GM12878 (cell line): ENCODE data around the gene SUN5. TPM values are rescaled to one million over a fixed set of nuclear protein-coding genes. Genes with fewer than 3 reads are reported as not detected.

ENCODE experiments used
- ATAC-seq: fragments of 200-7000 bp; cut with Tn5 transposase; 3 replicates; pipeline ENCODE4 v1.9.1; 2020; ENCODE audit warnings: mild to moderate bottlenecking, moderate library complexity
- BruUV-seq: library from RNA; stranded (reverse); fragments of 400-500 nt; replicated peaks from 2 replicates; lab custom pipeline; 2021; lab: Mats Ljungman, UMichigan
- CTCF ChIA-PET: fragments of 300-600 bp; sonication (Branson Sonifier 250); formaldehyde crosslinking; extraction: SDS; loops from one replicate; lab custom pipeline; 2021; ENCODE audit warnings: inconsistent platforms; lab: Yijun Ruan, JAX
- POLR2A ChIA-PET: fragments of 350-600 bp; formaldehyde crosslinking; extraction: SDS; loops from one replicate; lab custom pipeline; 2021; ENCODE audit warnings: inconsistent platforms; lab: Charles Lee
- RAD21 ChIA-PET: fragments of 300-600 bp; sonication (Branson Sonifier 250); formaldehyde crosslinking; loops from one replicate; lab custom pipeline; 2023; ENCODE audit warnings: antibody characterized with exemption; ENCODE audit not compliant: unreplicated experiment; lab: Charles Lee
- SMC1A ChIA-PET: fragments of 300-600 bp; sonication (Branson Sonifier 250); formaldehyde crosslinking; loops from one replicate; lab custom pipeline; 2023; ENCODE audit not compliant: unreplicated experiment, uncharacterized antibody; lab: Charles Lee
- DNase-seq: peaks from one replicate; pipeline ENCODE4 v3.0.0-alpha.2; 2011; ENCODE audit warnings: low read depth, low spot score
- FAIRE-seq: peaks from 3 replicates; lab custom pipeline; 2011; peaks lifted over from hg19 to GRCh38; lab: Jason Lieb, UNC
- H2AFZ ChIP-seq: 2 replicates; pipeline ENCODE4 v1.6.0; 2011; ENCODE audit warnings: low read depth, low read length, control low read depth; ENCODE audit not compliant: control insufficient read depth
- H3K27ac ChIP-seq: 2 replicates; pipeline ENCODE4 v1.5.1; 2011; ENCODE audit warnings: control low read depth; ENCODE audit not compliant: control insufficient read depth, insufficient read depth
- H3K27me3 ChIP-seq, 2 experiments: replicated peaks in 1 of 2; 2 replicates each; pipeline versions ENCODE4 v1.6.0 to v1.6.1; 2011; ENCODE audit warnings: low read length in 1 of 2; ENCODE audit not compliant: control insufficient read depth in 2 of 2, insufficient read depth in 2 of 2
- H3K36me3 ChIP-seq, 2 experiments: 2 replicates each; pipeline ENCODE4 v1.5.1; 2011; ENCODE audit warnings: low read length in 1 of 2; ENCODE audit not compliant: control insufficient read depth in 2 of 2, insufficient read depth in 2 of 2
- H3K4me1 ChIP-seq: 2 replicates; pipeline ENCODE4 v1.6.1; 2011; ENCODE audit warnings: mild to moderate bottlenecking, low read length, moderate library complexity, mixed read lengths; ENCODE audit not compliant: control insufficient read depth, insufficient read depth
- H3K4me2 ChIP-seq: 2 replicates; pipeline ENCODE4 v1.6.0; 2011; ENCODE audit warnings: control low read depth; ENCODE audit not compliant: control insufficient read depth, insufficient read depth
- H3K4me3 ChIP-seq: fragments of 200-600 bp; sonication (generic); 2 replicates; pipeline ENCODE4 v1.5.1; 2016
- H3K79me2 ChIP-seq: 2 replicates; pipeline ENCODE4 v1.6.0; 2011; ENCODE audit warnings: low read length; ENCODE audit not compliant: control insufficient read depth, insufficient read depth
- H3K9ac ChIP-seq: 2 replicates; pipeline ENCODE4 v1.8.0; 2011; ENCODE audit warnings: low read length, control low read depth, mixed read lengths; ENCODE audit not compliant: control insufficient read depth, insufficient read depth
- H3K9me3 ChIP-seq: replicated peaks from 3 replicates; pipeline ENCODE4 v1.5.1; 2011; ENCODE audit warnings: mild to moderate bottlenecking, low read length; ENCODE audit not compliant: control insufficient read depth, insufficient read depth
- H4K20me1 ChIP-seq: 2 replicates; pipeline ENCODE4 v1.6.0; 2011; ENCODE audit not compliant: control insufficient read depth, insufficient read depth
- BCL3 ChIP-seq: IDR thresholded peaks from 2 replicates; pipeline ENCODE4 v1.6.1; 2011; ENCODE audit warnings: borderline replicate concordance, low read depth, mild to moderate bottlenecking, moderate library complexity, low read length; ENCODE audit not compliant: insufficient read depth, poor library complexity, severe bottlenecking
- CBX3 ChIP-seq: fragments of 200-600 bp; sonication (generic); IDR thresholded peaks from 2 replicates; pipeline ENCODE4 v1.6.1; 2016; ENCODE audit warnings: low read depth, borderline replicate concordance
- CHD1 ChIP-seq: IDR thresholded peaks from 2 replicates; pipeline ENCODE4 v1.6.1; 2012; ENCODE audit warnings: low read depth, low read length, improper control_type of control experiment
- CHD4 ChIP-seq: fragments of 200-600 bp; sonication (generic); IDR thresholded peaks from 2 replicates; pipeline ENCODE4 v1.6.1; 2016; ENCODE audit warnings: mild to moderate bottlenecking
- FOXM1 ChIP-seq: IDR thresholded peaks from 2 replicates; pipeline ENCODE4 v1.6.1; 2012; ENCODE audit warnings: low read depth, mild to moderate bottlenecking, inconsistent platforms, low read length, moderate library complexity
- MEF2B ChIP-seq: fragments of 450-650 bp; IDR thresholded peaks from 2 replicates; pipeline ENCODE4 v1.6.1; 2018; ENCODE audit warnings: mild to moderate bottlenecking, moderate library complexity; ENCODE audit not compliant: partially characterized antibody, poor library complexity, severe bottlenecking
- NFYB ChIP-seq: IDR thresholded peaks from 2 replicates; pipeline ENCODE4 v1.6.1; 2011; ENCODE audit warnings: low read depth, mild to moderate bottlenecking, low read length, improper control_type of control experiment, moderate library complexity; ENCODE audit not compliant: insufficient read depth
- NR2F1 ChIP-seq: fragments of 450-650 bp; conservative IDR thresholded peaks from 2 replicates; pipeline ENCODE4 v1.6.1; 2017; ENCODE audit warnings: mild to moderate bottlenecking
- SP1 ChIP-seq: IDR thresholded peaks from one replicate; pipeline ENCODE4 v1.6.1; 2011; ENCODE audit warnings: low read depth, low read length
- TCF12 ChIP-seq: IDR thresholded peaks from 2 replicates; pipeline ENCODE4 v1.6.1; 2011; ENCODE audit warnings: low read depth, mild to moderate bottlenecking, low read length
- WGBS: methylation state at CpG from one replicate; pipeline ENCODE4 v1.1.6; 2016; ENCODE audit warnings: low lambda C conversion rate; ENCODE audit not compliant: insufficient replicate concordance, insufficient coverage; ENCODE audit errors: missing lambda C conversion rate; 5-methylcytosine and 5-hydroxymethylcytosine counted together
- in situ Hi-C: fragments of 300-500 bp; cut with MboI; formaldehyde crosslinking; loops from 9 replicates; pipeline ENCODE4 v1.14.3; 2018; ENCODE audit warnings: mixed read lengths
- intact Hi-C: fragments of 100-400 bp; cut with micrococcal nuclease; formaldehyde crosslinking; loops from one replicate; pipeline ENCODE4 v1.14.2; 2022; ENCODE audit not compliant: unreplicated experiment
- polyA plus RNA-seq, 11 experiments: library from polyadenylated mRNA; depleted of rRNA in 4 of 11; unstranded in 6 of 11; stranded (reverse) in 5 of 11; fragments of >200 nt; fragmentation: Nextera tagmentation in 4 of 11; fragmentation: Illumina TruSeq in 1 of 11; extraction: Ambion mirVana in 4 of 11; extraction: Trizol in 1 of 11; gene quantifications; 1 replicate in 1 of 11; 2 replicates in 10 of 11; pipeline versions ENCODE4 v1.2.1 to v1.2.3, GENCODE V29; 2011 to 2016; ENCODE audit warnings: inconsistent platforms in 2 of 11, missing spikeins in 2 of 11, low read depth in 1 of 11
- total RNA-seq, 4 experiments: library from RNA; depleted of rRNA in 3 of 4; stranded (reverse); fragments of >200 nt in 3 of 4; fragmentation: Illumina TruSeq in 1 of 4; extraction: Trizol in 1 of 4; gene quantifications; 2 replicates each; pipeline versions ENCODE4 v1.2.1 to v1.2.3, GENCODE V29; 2013 to 2021
- TF ChIP-seq, protein P1 (sequence below): fragments of 450-650 bp; IDR thresholded peaks from 2 replicates; pipeline ENCODE4 v1.6.1; 2017; ENCODE audit warnings: mild to moderate bottlenecking, low read depth, inconsistent platforms; ENCODE audit not compliant: poor library complexity, severe bottlenecking

Gene SUN5
- total and polyA plus RNA-seq, 10 of the 15 experiments (the other 5 are each of a cell fraction or from before 2014, with no cell fraction given), result not detected

GRCh38 chr20:32980990-32981389 lies 23.2 kb downstream of the SUN5 start (continued):
- TF ChIP-seq MEF2B (no peak), TCF12 (no peak), CHD1 (no peak), CBX3 (no peak), BCL3 (no peak), SP1 (no peak), FOXM1 (no peak)
- TF ChIP-seq, all 136 proteins: peak for 0

- BruUV-seq, result no TSS peak
- ChIA-PET RAD21 (no interaction called here), CTCF (no interaction called here), SMC1A (no interaction called here), POLR2A (no interaction called here)
- H3K9me3 ChIP-seq, result peaks cover 4% of the 10 kb centered on the region; the same call in 2 of the 3 replicates
- H3K4me1 ChIP-seq, result no peaks in the 10 kb centered on the region
- no peaks in the 10 kb centered on the region; a peak in 1 of 4 replicates for H3K27me3 ChIP-seq
- H3K36me3 ChIP-seq, result no peaks in the 10 kb centered on the region
- H3K4me3 ChIP-seq, result no peak overlapping the region
- TF ChIP-seq NFYB (no peak), MEF2B (no peak), NR2F1 (no peak), CHD4 (no peak)
- TF ChIP-seq, protein P1, sequence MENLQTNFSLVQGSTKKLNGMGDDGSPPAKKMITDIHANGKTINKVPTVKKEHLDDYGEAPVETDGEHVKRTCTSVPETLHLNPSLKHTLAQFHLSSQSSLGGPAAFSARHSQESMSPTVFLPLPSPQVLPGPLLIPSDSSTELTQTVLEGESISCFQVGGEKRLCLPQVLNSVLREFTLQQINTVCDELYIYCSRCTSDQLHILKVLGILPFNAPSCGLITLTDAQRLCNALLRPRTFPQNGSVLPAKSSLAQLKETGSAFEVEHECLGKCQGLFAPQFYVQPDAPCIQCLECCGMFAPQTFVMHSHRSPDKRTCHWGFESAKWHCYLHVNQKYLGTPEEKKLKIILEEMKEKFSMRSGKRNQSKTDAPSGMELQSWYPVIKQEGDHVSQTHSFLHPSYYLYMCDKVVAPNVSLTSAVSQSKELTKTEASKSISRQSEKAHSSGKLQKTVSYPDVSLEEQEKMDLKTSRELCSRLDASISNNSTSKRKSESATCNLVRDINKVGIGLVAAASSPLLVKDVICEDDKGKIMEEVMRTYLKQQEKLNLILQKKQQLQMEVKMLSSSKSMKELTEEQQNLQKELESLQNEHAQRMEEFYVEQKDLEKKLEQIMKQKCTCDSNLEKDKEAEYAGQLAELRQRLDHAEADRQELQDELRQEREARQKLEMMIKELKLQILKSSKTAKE, result no peak
- no peak for DNase-seq
- H2AFZ ChIP-seq, result no peak overlapping the region
- WGBS, result 62% methylated on average over 16 of the region's 19 CpGs
- no peak for FAIRE-seq
- H3K9ac ChIP-seq, result no peak overlapping the region
- no peak for ATAC-seq
- H3K27ac ChIP-seq, result no peak overlapping the region
- in situ Hi-C loops (no loop called here), intact Hi-C loops (no loop called here)
- no peaks in the 10 kb centered on the region for H4K20me1 ChIP-seq
- H3K79me2 ChIP-seq, result no peaks in the 10 kb centered on the region
- no peak overlapping the region for H3K4me2 ChIP-seq
Observed at GRCh38 chr20:32980131-32980941, 23.9 kb downstream of the SUN5 start.
